AG10803 (cell line): ENCODE data around the gene C11orf16.
A peak's percentile ranks its signal among the peaks of the same experiment; 100 is the strongest.

Experiments
- DNase-seq: peaks from one replicate; pipeline ENCODE4 v3.0.0; 2010; ENCODE audit warnings: low read depth
- H3K4me3 ChIP-seq: 2 replicates; pipeline ENCODE4 v1.5.1; 2011; ENCODE audit warnings: mild to moderate bottlenecking, low read length, control low read depth
- CTCF ChIP-seq: conservative IDR thresholded peaks from 2 replicates; pipeline ENCODE4 v1.5.1; 2011; ENCODE audit warnings: mild to moderate bottlenecking, low read length, control low read depth, inconsistent platforms

The C11orf16 gene

GRCh38 chr11:8934742-8935488 lies 2.2 kb upstream of the C11orf16 start:
- H3K4me3 ChIP-seq, result peak overlapping the region; percentile 1; the same call in 1 of the 2 replicates
- TF ChIP-seq CTCF, result no peak
- DNase-seq, result peak; percentile 84

GRCh38 chr11:8933931-8934330 lies 1.2 kb upstream of the C11orf16 start:
- H3K4me3 ChIP-seq, result no peak overlapping the region
- DNase-seq, result no peak
- no peak for TF ChIP-seq CTCF

GRCh38 chr11:8930456-8931175 lies 2.1 kb downstream of the C11orf16 start:
- no peak overlapping the region for H3K4me3 ChIP-seq
- peak; percentile 38 for DNase-seq
- no peak for TF ChIP-seq CTCF

GRCh38 chr11:8928981-8929615 lies 3.6 kb downstream of the C11orf16 start:
- TF ChIP-seq CTCF, result no peak
- DNase-seq, result peak; percentile 81
- no peak overlapping the region for H3K4me3 ChIP-seq

- no peak for DNase-seq
- no peak for TF ChIP-seq CTCF
- H3K4me3 ChIP-seq, result no peak overlapping the region
Observed at GRCh38 chr11:8928205-8928604, 4.5 kb downstream of the C11orf16 start.

- no peak for TF ChIP-seq CTCF
Observed at GRCh38 chr11:8927233-8927632, 5.5 kb downstream of the C11orf16 start.

GRCh38 chr11:8926236-8926635 lies 6.5 kb downstream of the C11orf16 start:
- no peak overlapping the region for H3K4me3 ChIP-seq
- no peak for TF ChIP-seq CTCF
- DNase-seq, result no peak

More at GRCh38 chr11:8927233-8927632, 5.5 kb downstream of the C11orf16 start:
- H3K4me3 ChIP-seq, result no peak overlapping the region
- DNase-seq, result no peak
